ENCODE measurements around the gene EFCC1. TPM values are rescaled to one million over a fixed set of nuclear protein-coding genes. Genes with fewer than 3 reads are reported as not detected.
A peak's percentile ranks its signal among the peaks of the same experiment; 100 is the strongest.

The EFCC1 gene
- polyA plus RNA-seq, 3 donors, result 1.5 to 3.3 (median 2.7) TPM

DNA sequence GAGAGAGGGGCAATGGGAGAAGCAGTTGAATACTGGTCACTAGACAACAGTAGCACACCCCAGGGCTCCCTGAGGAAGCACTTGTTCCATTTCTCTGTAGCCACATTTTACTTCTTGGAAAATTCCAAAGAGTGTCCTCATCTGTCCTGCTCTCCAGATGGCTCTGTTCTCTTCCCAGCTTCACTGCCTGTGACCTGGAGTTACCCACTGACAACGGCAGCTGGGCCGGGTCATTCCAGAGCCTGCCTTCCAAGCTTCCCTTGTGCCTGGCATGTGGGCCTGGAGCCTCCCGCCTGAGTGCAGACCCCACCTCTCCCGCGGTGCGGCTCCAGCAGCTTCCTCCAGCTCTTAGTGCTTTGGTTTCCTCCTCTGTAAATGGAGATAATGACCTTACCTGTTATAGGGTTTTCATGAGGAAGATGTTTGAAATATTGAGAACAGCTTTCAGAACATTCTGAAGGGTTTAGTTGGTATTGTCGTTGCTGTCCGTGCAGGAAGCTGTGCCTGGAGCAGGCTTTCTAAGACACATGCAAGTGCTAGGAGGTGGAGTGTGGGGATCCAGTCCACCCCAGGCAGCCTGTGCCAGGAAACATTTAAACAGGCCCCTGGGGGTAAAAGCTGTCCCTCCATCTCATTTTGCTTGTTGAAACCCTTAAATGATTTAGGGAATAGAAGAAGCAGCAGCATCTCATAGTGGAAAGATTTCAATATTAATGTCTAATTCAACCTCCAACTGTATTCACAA, 24.8 kb downstream of the EFCC1 start:
- no peak for DNase-seq (ENCODE audit: extremely low read depth in 1 of 11, low read depth in 9 of 11, low spot score in 4 of 11)

DNA sequence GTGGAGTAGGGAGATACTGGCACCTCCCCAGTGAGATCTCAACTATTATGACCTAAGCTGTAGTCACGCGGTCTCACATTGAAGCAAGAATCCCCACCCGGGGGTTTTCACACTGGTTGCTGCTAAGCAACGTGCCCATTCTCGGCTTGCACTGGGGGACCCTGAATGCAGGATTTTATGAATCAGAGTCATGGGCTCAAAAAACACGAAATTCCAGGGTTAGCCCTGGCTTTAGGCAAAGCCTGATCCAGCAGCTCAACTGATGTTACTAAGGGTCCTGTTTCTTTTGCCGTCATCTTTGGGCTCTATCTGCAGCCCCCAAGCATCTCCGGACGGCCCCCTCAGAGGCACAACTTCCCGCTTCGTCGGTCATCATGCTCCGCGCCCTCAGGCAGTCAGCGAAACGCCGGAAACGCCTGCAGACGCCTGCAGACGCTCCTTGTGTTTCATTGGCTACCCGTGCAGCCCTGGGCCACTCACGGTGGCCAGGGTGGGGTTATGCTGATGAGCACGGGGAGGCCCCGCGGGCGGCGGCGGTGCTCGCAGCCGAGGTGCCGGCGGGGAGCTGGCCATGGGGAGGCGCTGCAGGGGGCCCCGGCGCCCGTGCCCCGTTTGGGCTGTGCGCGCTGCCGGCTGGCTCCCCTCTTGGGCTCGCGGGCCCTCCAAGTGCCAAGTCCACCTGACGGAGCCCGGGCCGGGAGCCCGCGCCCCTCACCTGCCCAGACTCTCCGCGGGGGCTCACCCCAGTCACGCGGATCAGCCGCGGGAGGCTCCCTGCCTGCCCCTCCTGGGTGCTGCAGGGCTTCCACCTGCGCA, 25.8 kb downstream of the EFCC1 start:
- peak in 10 of 11 donors; percentile 70 to 90 (median 86) for DNase-seq (ENCODE audit: extremely low read depth in 1 of 11, low read depth in 9 of 11, low spot score in 4 of 11)

DNA sequence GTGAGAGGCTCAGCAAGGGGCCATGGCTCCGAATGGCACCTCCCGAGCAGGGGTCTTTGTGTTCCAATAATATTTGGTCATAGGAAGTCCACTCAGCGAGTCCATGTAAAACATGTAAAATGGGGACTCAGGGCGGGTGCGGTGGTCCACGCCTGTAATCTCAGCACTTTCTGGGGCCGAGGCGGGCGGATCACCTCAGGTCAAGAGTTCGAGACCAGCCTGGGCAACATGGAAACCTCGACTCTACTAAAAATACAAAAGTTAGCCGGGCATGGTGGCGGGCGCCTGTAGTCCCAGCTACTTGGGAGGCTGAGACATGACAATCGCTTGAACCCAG, 26.4 kb downstream of the EFCC1 start:
- no peak for DNase-seq (ENCODE audit: extremely low read depth in 1 of 11, low read depth in 9 of 11, low spot score in 4 of 11)

DNA sequence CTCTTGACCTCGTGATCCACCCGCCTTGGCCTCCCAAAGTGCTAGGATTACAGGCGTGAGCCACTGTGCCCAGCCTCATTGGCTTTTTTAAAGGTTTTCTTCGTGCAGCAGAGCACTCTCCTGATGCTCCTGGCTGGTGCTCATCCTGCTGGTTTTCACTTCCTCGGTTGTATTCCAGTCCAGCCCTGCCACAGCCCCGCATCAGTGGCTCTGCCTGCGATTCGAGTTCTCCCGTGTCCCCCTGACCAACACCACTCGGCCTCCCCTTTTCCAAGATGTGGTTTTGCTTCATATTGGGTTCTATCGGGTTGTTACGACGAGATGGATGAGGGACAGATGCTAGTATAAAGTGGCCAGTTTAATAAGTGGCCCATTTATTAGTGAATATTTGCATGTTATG, 27.8 kb downstream of the EFCC1 start:
- DNase-seq (ENCODE audit: extremely low read depth in 1 of 11, low read depth in 9 of 11, low spot score in 4 of 11), result no peak

DNA sequence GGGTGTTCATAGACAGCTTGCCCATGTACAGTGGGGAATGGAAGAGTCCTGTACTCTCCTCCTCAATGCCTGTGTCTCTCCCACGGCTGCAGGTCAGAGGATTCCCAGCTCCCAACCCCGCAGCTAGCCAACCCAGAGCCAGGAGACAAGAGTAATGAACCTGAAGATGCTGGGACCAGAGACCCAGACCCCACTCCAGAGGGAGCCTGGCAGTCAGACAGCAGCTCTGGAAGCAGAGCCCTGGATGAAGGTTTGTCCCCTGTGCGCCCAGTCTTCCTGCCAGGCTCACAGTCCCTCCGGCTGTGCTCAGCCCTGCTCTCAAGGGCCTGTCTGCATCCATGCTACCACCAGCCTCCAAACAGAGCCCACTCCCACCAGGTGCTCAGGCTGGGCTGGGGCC, 29.5 kb downstream of the EFCC1 start:
- no peak for DNase-seq (ENCODE audit: extremely low read depth in 1 of 11, low read depth in 9 of 11, low spot score in 4 of 11)

DNA sequence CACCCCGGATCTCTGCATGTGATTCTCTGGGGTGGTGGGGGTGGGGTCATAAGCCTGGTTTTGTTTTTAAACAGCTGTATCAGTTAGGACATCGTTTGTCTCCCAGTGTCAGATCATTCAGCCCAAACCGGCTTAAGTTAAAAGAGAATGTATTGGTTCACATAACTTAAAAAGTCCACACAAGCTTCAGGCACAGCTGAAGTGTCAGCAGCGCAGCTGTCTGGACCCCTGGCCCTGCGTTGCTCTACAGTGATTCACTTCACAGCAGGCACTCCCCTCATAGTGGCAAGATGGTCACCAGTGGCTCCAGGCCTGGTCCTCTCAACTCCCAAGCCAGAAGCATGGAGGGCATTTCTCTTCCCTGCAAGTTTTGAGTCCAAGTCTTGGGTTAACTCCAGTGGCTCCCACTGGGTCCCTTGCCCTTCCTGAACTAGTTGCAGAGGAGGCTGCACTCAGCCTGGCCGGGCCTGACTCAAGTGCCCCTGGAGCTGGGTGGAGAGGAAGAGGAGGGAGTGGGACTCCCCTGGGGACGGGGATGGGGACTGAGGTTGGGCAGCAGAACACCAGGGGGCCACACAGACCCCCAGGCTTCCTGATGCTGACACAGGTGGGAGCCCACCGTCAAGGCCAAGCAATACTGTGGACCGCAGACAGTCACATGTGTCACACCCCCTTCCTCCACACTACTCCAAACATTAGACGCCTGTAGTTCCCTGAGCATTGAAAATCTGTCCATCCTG, 30.5 kb downstream of the EFCC1 start:
- DNase-seq (ENCODE audit: extremely low read depth in 1 of 11, low read depth in 9 of 11, low spot score in 4 of 11), result no peak

DNA sequence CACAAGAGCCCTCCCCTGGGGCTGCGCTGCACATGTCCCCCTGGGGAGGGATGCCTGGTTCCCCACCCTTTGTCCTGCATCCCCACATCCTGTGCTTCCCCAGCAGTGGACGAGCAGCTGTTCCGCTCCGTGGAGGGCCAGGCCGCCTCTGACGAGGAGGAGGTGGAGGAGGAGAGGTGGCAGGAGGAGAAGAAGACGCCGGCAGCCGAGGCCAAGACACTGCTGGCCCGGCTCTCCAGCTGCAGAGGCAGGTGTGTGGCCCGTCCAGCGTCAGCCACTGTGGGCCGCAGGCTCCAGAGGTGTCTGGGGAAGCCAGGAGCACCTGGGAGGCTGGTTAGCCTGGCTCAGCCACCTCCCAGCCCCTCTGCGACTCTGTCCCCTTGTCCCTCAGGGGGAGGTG, 31.6 kb downstream of the EFCC1 start:
- no peak for DNase-seq (ENCODE audit: extremely low read depth in 1 of 11, low read depth in 9 of 11, low spot score in 4 of 11)

DNA sequence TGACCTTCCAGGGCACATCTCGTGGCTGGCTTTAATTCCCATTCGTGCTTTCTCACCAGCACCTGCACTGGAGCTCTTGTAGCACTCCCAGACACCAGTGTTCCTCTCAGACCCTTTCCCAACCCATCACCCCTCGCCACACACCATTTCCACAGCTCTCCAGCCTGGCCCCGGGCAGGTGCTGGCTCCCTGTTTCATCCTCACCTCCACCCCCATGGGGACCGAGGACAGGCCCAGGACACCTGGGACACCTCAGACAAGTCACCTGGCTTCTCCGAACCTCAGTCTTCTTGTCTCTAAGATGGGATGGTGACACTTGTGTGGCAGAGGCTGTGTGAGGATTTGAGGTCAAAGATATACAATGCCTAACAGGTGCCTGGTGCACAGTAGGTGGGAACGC, 32.0 kb downstream of the EFCC1 start:
- DNase-seq (ENCODE audit: extremely low read depth in 1 of 11, low read depth in 9 of 11, low spot score in 4 of 11), result no peak

DNA sequence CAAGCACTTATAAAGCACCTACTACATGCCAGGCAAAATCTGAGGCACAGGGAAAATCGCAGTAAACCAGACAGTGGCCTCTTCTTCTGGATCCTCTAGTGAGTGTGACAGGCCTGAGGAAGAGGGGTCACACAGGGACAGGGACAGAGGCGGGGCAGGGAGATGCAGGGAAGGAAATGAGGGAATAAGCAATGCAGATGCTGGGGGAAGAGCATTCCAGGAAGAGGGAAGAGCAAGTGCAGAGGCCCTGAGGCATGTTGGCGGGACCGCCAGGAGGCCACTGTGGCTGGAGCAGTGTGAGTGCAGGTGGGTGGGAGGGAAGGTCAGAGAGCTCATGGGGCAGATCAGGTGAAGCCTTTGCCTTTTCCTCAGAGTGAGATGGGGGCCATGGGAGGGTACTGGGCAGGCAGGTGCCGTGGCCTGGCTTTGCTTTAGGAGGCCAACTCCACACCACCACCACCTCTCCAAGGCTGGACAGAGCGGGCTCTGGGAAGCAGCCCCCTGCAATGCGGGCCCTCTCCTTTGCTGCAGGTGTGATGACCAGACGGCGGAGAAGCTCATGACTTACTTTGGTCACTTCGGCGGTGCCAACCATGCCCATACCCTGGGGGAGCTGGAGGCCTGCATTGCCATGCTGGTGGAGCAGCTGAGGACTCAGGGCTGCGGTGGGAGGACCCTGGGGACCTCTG, 32.7 kb downstream of the EFCC1 start:
- DNase-seq (ENCODE audit: extremely low read depth in 1 of 11, low read depth in 9 of 11, low spot score in 4 of 11), result no peak

DNA sequence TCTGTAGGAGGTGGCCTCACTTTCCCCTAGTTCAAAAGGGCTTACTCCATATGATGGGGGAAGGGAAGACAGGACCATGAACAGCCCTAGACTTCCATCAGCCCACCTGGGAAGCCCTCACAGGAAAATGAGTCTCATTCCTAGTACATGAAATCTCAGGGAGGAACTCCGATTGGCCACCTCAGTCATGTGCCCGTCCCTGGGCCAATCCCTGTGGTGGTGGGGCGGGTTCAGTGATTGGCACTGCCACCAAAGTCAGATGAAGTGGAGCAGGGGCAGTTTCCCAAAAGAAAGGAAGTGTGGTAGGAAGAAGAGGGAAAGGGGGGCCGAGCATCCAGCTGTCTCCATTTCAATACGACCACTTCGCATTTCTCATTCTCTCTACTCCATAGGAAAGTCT, 33.5 kb downstream of the EFCC1 start:
- DNase-seq (ENCODE audit: extremely low read depth in 1 of 11, low read depth in 9 of 11, low spot score in 4 of 11), result no peak

DNA sequence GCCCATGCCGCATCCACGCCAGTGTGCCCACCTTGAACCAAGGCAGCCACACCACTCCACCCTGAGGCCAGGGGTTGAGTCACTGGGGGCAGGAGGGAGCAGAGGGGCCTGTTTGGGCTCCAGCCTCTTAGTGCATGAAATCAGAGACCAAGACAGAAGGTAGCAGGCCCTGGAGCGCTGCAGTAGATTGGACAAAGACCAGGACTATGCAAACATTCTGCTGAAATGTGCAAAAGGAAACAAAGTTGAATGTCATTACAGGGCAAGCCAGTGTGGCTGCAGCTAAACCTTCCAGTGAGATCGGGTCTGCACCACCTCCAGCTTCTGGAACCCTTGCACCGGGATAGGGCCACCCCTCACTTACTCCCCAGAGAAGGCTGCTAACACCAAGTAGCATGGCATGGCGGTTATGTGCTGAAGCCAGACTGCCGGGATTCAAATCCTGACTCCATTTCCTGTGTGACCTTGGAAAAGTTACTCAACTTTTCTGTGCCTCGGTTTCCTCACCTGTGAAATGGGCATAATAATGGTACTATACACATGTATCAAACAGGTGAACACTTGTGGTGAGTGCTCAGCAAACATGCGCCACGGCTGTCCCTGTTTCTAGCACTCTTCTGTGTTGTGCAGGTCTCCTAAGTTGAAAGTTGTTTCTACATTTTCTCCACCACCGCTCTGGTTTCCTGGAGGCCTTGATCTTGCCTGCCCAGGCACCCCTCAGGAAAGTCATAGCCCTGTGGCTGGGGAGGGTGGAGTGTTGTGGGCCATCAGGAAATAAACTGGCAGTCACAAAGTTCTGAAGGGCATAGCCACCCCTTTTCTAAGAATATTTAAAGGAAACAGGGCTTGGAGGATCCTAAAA, 34.5 kb downstream of the EFCC1 start:
- DNase-seq (ENCODE audit: extremely low read depth in 1 of 11, low read depth in 9 of 11, low spot score in 4 of 11), result no peak

DNA sequence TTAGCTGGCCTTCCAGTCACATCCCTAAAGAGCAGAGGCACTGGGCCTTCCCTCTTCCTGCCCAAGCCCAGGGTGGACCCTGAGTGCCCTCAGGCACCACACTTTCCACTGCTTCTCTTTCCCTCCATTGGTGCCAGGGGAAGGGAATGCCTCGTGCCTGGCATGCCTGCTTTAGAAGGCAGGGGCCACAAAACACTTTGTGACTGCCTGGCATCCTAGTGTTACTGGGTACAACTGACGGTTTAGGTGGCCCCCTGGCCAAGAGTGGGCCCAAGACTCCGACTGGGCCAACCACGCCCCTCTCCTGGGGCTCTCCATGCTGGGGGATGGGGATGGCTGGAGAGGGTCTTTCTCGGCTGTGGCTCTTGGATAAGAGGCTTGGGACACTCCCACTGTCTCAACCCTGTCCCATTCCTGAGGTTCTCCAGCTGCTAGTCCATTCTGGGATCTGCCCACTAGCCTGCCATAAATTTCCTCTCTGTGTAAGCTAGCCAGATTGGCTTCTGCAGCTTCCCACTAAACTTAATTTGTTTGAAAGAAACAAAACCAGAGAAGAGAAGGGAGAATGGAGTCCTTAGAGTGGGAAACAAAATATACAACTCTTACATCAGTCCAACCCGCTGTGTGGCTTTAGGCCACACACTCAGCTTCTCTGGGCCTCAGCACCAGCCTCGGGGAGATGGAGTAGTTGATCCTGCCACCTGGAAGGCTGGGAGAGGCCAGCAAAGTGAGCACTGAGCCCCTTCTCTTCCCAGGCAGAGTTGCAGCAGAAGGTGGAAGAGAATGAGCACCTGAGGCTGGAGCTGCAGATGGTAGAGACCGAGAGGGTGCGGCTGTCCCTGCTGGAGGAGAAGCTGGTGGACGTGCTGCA, 35.4 kb downstream of the EFCC1 start:
- no peak for DNase-seq (ENCODE audit: extremely low read depth in 1 of 11, low read depth in 9 of 11, low spot score in 4 of 11)

DNA sequence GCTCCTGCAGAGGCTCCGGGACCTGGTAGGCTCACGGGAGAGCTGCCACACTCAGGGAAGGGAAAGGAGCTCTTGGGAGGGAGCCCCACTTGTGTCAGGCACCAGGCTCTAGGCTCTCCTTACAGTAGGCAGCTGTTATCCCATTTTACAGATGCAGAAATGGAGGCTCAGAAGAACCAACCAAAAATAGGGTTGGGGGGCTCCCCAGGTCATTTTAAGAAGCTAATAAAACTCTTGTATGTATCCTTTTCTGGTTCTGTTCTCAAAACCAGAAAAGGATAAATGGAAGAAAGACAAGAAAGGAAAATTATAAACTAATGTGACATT, 36.0 kb downstream of the EFCC1 start:
- no peak for DNase-seq (ENCODE audit: extremely low read depth in 1 of 11, low read depth in 9 of 11, low spot score in 4 of 11)

DNA sequence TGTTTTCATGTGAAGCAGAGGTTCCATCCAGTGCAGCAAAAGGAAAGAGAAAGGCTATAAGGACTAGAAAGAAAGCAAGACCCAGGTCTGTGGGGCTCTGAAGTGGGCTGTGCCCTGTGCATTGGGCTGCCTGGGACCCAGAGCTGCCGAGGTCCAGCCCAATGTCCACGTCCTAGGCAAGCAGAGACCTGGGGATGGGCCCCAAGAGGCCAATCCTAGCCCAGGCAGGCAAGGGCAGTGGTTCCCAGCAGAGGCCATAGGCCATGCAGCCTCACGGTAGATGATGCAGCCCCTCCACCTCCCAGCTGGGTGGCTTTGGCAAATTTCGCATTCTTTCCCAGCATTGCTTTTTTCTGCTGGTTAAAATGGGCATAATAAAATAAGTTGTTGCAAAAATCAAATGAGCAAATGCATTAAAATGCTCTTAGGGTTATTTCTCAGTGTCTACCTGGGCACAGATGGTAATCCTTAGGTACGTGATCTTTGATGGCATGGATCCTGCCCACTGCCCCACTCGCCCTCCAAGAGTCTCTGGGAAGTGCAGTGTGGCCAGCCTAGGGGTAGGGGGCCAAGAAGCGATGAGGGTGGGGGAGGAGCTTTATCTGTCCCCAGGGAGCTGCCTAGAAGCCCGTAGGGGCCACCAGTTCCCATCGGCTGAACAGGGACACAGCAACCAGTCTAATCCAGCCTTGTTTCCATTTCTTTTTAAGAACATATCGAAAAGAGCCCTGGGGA, 37.2 kb downstream of the EFCC1 start:
- DNase-seq (ENCODE audit: extremely low read depth in 1 of 11, low read depth in 9 of 11, low spot score in 4 of 11), result no peak

DNA sequence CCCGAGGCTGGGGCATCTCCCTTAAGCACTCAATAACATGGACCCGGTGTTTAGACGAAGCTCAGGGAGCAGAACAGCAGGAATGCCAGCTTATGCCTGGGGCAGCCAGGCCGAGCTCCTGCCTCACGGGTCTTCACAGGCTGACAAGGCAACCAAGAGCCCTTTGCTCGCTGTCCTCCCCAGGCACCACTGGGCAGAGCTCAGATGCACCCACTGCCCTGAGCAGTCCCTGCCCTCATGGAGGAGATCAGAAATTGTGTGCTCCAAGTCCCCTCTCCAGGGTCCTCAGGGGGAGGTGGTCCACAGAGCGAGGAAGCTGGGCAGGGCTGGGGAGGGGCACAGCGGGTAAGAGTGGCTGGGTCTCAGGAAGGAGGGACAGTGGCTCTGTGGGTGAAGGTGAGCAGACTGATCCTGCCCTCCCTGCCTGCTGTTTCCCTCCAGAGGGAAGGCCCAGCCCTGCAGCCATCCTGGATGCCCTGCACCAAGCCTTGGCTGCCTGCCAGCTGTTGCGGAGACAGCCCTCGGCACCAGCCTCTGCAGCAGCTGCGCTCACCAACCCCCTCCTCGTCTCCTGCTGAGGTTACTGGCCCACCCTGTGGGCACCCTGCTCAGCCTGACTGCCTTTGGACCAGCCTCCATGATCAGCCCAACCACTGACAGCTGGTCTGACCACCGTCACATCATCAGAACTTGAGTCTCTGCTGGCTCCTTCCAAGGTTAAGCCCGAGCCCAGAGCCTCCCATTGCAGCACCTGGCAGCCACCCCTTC, 38.4 kb downstream of the EFCC1 start:
- no peak for DNase-seq (ENCODE audit: extremely low read depth in 1 of 11, low read depth in 9 of 11, low spot score in 4 of 11)

DNA sequence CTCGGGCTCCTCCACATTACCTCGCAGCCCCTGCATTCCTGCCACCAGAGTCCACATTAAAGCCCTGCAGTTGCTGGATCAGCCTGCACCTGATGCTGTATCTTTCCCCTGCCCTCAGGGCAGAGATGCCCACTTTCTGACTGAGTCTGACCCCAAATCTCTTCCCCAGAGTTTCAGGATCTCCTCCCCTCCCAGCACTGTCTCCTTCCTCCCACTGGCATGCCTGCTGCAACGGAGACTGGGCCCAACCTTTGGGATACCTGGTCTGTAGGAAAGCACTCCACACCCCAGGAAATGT, 38.9 kb downstream of the EFCC1 start:
- no peak for DNase-seq (ENCODE audit: extremely low read depth in 1 of 11, low read depth in 9 of 11, low spot score in 4 of 11)

All from renal cortex interstitium (tissue), 11 donors.